Subcutaneous adipose tissue (tissue), 4 donors: ENCODE data around the gene IBA57. TPM values are rescaled to one million over a fixed set of nuclear protein-coding genes. Genes with fewer than 3 reads are reported as not detected.

ENCODE experiments used
- CTCF ChIP-seq: fragments of 450-650 bp; IDR thresholded peaks from one replicate; pipeline ENCODE4 v1.5.1; 2016; ENCODE audit warnings: low read depth, mild to moderate bottlenecking, control low read depth, antibody characterized with exemption, moderate library complexity
- total RNA-seq, 4 donors: library from RNA; depleted of rRNA; stranded (reverse); fragments of >200 nt; gene quantifications; one replicate each; pipeline ENCODE4 v1.1.0, GENCODE V29; 2016

Gene IBA57
- total RNA-seq, 4 donors from 2014 or later = 2.8 to 9.0 (median 4.4) TPM

GRCh38 chr1:228170666-228171065 is 5.1 kb downstream of the IBA57 start:
- no peak for TF ChIP-seq CTCF

- TF ChIP-seq CTCF = no peak
Observed at GRCh38 chr1:228171221-228171891, 5.8 kb downstream of the IBA57 start.

GRCh38 chr1:228172591-228173527 is 7.3 kb downstream of the IBA57 start:
- no peak for TF ChIP-seq CTCF

- TF ChIP-seq CTCF = no peak
Observed at GRCh38 chr1:228174482-228175315, 9.1 kb downstream of the IBA57 start.

- no peak for TF ChIP-seq CTCF
Observed at GRCh38 chr1:228175316-228176023, 9.9 kb downstream of the IBA57 start.

GRCh38 chr1:228176024-228176395 is 10.4 kb downstream of the IBA57 start:
- TF ChIP-seq CTCF = no peak
